Measurements from ENCODE around the gene EIF4G3.

Gene EIF4G3

DNA sequence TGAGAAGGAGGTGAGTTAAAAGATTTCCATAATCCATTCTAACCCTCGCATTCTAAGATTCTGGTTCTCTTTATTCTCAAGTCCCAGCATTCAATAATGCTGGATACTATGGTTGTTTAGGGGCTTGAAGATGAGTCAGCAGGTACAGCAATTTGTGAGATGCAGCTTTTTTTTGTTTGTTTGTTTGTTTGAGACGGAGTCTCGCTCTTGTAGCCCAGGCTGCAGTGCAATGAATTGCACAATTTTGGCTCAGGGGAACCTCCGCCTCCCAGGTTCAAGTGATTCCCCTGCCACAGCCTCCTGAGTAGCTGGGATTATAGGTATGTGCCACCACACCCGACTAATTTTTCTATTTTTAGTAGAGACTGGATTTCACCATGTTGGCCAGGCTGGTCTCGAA lies 23.3 kb downstream of the EIF4G3 start:
- Histone ChIP-seq H3K9me3 (ENCODE audit: severe bottlenecking) (no peaks in the 10 kb centered on the region), H3K27ac (no peak overlapping the region), H3K4me3 (ENCODE audit: low read depth, low read length) (no peak overlapping the region), H3K36me3 (peaks cover 9% of the 10 kb centered on the region), H3K27me3 (ENCODE audit: insufficient read depth, low read depth, severe bottlenecking) (no peaks in the 10 kb centered on the region)
- TF ChIP-seq, protein P1, sequence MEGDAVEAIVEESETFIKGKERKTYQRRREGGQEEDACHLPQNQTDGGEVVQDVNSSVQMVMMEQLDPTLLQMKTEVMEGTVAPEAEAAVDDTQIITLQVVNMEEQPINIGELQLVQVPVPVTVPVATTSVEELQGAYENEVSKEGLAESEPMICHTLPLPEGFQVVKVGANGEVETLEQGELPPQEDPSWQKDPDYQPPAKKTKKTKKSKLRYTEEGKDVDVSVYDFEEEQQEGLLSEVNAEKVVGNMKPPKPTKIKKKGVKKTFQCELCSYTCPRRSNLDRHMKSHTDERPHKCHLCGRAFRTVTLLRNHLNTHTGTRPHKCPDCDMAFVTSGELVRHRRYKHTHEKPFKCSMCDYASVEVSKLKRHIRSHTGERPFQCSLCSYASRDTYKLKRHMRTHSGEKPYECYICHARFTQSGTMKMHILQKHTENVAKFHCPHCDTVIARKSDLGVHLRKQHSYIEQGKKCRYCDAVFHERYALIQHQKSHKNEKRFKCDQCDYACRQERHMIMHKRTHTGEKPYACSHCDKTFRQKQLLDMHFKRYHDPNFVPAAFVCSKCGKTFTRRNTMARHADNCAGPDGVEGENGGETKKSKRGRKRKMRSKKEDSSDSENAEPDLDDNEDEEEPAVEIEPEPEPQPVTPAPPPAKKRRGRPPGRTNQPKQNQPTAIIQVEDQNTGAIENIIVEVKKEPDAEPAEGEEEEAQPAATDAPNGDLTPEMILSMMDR (IDR thresholded peaks at IDR 0.05; ENCODE audit: low read depth, low read length) = no peak
- no peak for DNase-seq

DNA sequence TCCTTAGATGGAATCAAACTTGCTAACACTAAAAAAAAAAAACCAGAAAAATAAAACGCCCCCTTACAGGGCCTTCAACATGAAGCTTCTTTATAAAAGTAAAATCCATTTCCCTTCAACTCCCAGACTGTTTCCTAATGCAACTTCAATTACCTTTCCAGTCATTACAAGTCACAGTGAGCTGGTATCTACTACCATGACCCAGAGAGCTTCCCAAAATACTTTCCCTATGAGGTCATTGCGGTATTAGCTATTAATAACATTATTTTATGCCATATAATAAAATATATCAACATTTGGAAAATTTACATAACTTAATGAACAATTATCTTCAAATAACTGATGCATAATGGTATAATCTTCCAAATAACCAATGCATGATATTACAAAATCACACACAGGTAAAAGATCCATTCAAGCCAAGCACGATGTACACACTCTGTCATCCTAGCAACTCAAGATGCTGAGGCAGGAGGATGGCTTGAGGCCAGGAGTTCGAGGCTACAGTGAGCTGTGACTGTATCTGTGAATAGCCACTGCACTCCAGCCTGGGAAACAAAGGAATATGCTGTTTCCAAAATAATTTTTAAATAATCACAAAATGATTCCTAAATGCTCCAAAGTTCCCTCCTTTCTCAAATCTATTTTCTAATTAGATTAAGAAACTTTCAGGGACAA lies 24.1 kb downstream of the EIF4G3 start:
- Histone ChIP-seq H3K36me3 (peaks cover 16% of the 10 kb centered on the region), H3K4me3 (ENCODE audit: low read depth, low read length) (no peak overlapping the region), H3K27me3 (ENCODE audit: insufficient read depth, low read depth, severe bottlenecking) (no peaks in the 10 kb centered on the region), H3K9me3 (ENCODE audit: severe bottlenecking) (no peaks in the 10 kb centered on the region), H3K27ac (no peak overlapping the region)
- TF ChIP-seq, protein P1 (IDR thresholded peaks at IDR 0.05; ENCODE audit: low read depth, low read length) = no peak
- no peak for DNase-seq

DNA sequence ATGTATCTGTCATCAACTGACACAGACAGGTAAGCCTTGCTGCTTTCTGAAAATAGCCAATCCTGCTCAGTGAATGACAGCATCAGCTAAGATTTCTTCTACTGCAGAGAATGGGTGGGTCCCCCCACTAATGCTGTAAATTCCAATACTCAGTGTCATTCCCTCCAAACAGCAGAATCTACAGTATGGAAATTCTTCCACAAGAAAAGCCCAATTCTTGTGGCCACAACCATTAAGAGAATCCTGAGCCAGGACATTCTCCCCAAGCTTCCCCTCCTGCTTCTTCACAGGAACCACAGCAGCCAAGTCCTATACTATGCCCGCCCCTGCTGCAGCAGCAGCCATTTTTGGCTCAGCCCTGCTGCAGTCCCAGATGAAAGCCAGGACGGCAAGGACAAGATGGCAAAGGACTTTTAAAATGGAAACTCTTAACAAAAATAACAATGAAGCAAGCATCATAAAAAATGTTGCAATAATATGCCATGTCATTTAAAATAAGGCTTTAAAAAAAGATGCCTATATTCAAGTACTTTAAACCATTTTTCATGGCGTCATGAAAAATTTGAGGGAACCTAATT lies 26.8 kb downstream of the EIF4G3 start:
- DNase-seq = no peak
- no peaks in the 10 kb centered on the region for H3K9me3 ChIP-seq (ENCODE audit: severe bottlenecking)
- H3K36me3 ChIP-seq = peaks cover 16% of the 10 kb centered on the region
- no peak overlapping the region for H3K27ac ChIP-seq
- TF ChIP-seq, protein P1 (IDR thresholded peaks at IDR 0.05; ENCODE audit: low read depth, low read length) = no peak
- H3K27me3 ChIP-seq (ENCODE audit: insufficient read depth, low read depth, severe bottlenecking) = no peaks in the 10 kb centered on the region
- H3K4me3 ChIP-seq (ENCODE audit: low read depth, low read length) = no peak overlapping the region

GRCh38 chr1:21149430-21149854 lies 27.3 kb downstream of the EIF4G3 start:
- TF ChIP-seq, protein P1 (IDR thresholded peaks at IDR 0.05; ENCODE audit: low read depth, low read length) = no peak
- no peak for DNase-seq
- H3K4me3 ChIP-seq (ENCODE audit: low read depth, low read length) = no peak overlapping the region
- H3K9me3 ChIP-seq (ENCODE audit: severe bottlenecking) = no peaks in the 10 kb centered on the region
- H3K27me3 ChIP-seq (ENCODE audit: insufficient read depth, low read depth, severe bottlenecking) = no peaks in the 10 kb centered on the region
- H3K27ac ChIP-seq = no peak overlapping the region
- peaks cover 16% of the 10 kb centered on the region for H3K36me3 ChIP-seq

DNA sequence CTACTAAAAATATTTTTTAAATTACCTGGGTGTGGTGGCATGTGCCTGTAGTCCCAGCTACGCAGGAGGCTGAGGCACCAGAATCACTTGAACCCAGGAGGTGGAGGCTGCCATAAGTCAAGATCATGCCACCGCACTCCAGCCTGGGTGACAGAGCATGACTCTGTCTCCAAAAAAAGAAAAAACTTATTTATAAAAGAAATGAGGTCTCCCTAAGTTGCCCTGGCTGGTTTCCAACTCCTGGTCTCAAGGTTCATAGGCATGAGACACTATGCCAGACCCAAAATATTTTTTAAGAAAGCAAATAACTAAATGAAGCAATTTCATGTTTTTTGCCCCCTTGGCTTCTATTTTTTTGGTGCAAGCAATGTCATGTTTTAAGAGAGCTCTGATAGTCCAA lies 32.9 kb downstream of the EIF4G3 start:
- H3K36me3 ChIP-seq = peaks cover 7% of the 10 kb centered on the region
- H3K9me3 ChIP-seq (ENCODE audit: severe bottlenecking) = no peaks in the 10 kb centered on the region
- H3K27me3 ChIP-seq (ENCODE audit: insufficient read depth, low read depth, severe bottlenecking) = no peaks in the 10 kb centered on the region
- no peak overlapping the region for H3K27ac ChIP-seq
- TF ChIP-seq, protein P1 (IDR thresholded peaks at IDR 0.05; ENCODE audit: low read depth, low read length) = no peak
- H3K4me3 ChIP-seq (ENCODE audit: low read depth, low read length) = no peak overlapping the region
- no peak for DNase-seq
